Adipose tissue (tissue), 3 donors: ENCODE measurements around the gene CRTAC1. TPM values are rescaled to one million over a fixed set of nuclear protein-coding genes. Genes with fewer than 3 reads are reported as not detected.

Experiments
- H3K27ac ChIP-seq: one replicate; pipeline ENCODE4 v1.5.1; 2013; ENCODE audit warnings: low read depth, low read length
- WGBS, 3 donors: extraction: QIAGEN DNeasy Blood & Tissue Kit; methylation state at CpG; one replicate each; pipeline ENCODE4 v1.1.7; 2013; 5-methylcytosine and 5-hydroxymethylcytosine counted together
- polyA plus RNA-seq, 3 donors: library from polyadenylated mRNA; stranded (reverse); fragments of 200-250 nt; gene quantifications; one replicate each; pipeline ENCODE4 v1.2.3, GENCODE V29; 2013
- donor health status: healthy with polysubstance abuse.
- donor health status: Bipolar disorder and iron deficiency.
- donor health status: healthy.

The CRTAC1 gene
- polyA plus RNA-seq, 3 donors, result 0.34 to 2.9 (median 0.49) TPM

- 40 to 63% (median 44%) methylated on average over 1 of the region's 1 CpG for WGBS, 3 donors
- H3K27ac ChIP-seq, result no peak overlapping the region
Measured at GRCh38 chr10:98035599-98035998, 5.2 kb upstream of the CRTAC1 start.

DNA sequence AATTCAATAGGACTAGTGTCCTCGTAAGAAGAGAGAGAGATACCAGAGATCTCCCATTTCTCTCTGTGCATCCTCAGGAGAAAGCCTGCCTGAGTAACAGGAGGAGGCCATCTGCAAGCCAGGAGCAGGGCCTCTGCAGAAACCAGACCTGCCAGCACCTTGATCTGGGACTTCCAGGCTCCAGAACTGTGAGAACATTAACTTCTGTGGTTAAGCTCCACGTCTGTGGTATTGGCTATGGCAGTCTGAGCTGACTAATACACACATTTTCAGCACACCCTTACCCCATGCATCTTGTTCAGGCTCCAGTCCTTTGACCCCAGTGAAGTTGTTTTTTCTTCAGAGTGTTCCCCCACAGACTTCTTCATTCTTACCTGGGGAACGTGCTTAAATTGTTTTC, 3.1 kb upstream of the CRTAC1 start:
- 39 to 58% (median 44%) methylated on average over 3 of the region's 3 CpGs for WGBS, 3 donors

DNA sequence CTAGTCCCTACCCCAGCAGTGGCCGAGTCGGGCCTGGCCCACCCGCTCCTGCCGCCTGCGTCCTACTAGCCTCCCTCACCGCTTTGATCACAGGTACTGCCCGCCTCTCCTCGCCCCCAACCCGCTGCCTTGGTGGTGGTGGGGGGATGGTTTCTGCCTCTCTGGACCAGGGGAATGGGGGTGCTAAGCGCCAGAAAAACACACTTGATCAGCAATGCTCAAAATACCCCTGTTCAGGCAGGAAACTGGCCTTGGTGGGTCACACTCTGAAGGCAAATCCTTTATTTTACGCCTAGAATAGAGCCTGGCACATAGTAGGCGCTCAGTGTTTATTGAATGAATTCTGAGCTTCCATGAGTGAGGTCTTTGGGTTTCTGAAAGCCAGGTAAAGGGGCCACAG, 1.0 kb upstream of the CRTAC1 start:
- H3K27ac ChIP-seq, result no peak overlapping the region
- 32 to 47% (median 33%) methylated on average over 9 to 12 of the region's 12 CpGs for WGBS, 3 donors

More for the DNA sequence above, 3.1 kb upstream of the CRTAC1 start:
- no peak overlapping the region for H3K27ac ChIP-seq

DNA sequence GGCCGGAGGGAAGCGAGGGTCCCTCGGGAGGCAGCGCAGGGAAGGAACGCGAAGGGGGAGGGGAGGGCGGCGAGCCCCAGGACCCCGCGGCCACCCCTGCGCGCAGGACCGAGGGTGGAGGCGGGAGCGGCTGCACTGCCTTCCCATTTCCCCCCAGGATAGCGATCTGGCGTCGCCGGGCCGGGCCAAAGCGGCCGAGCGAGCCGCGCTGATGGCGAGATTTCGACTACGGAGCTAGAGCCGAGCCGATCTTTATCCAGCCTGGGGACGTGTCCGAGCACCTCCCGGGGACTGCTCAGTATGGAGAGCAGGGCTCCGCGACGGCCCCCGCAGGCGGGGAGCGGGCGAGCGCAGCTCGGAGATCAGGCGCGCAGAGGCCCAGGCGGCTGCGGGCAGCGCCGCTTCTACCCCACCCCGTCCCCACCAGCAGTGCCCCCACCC, 590 bp upstream of the CRTAC1 start:
- WGBS, 3 donors, result 1 to 4% (median 3%) methylated on average over 34 to 48 of the region's 49 CpGs
- H3K27ac ChIP-seq, result no peak overlapping the region

GRCh38 chr10:98029149-98030092, 1.0 kb downstream of the CRTAC1 start:
- WGBS, 3 donors, result 4% methylated on average over 42 to 44 of the region's 44 CpGs
- no peak overlapping the region for H3K27ac ChIP-seq

- no peak overlapping the region for H3K27ac ChIP-seq
- 16 to 26% (median 19%) methylated on average over 11 of the region's 11 CpGs for WGBS, 3 donors
Measured at GRCh38 chr10:98028168-98028770, 2.2 kb downstream of the CRTAC1 start.

- WGBS, 3 donors, result 80 to 82% (median 82%) methylated on average over 4 of the region's 4 CpGs
- no peak overlapping the region for H3K27ac ChIP-seq
Measured at GRCh38 chr10:98023024-98023423, 7.4 kb downstream of the CRTAC1 start.

DNA sequence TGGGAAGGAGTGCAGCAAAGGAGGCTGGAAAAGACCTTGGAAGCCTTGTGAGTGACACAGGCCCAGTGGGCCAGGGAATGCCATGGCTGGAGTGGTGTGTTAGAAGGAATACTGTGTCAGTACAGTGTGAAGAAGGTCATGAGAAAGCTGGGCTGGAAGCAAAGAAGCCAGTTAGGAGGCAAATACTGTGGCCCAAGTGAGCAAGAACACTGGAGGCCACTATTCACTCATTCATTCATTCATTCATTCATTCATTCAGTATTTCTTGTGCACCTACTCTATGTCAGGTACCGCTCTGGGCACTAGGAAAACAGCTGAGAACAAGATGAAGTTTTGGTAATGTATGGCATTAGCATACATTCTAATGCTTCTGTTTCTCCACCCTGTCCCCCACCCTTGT, 9.6 kb downstream of the CRTAC1 start:
- no peak overlapping the region for H3K27ac ChIP-seq
- WGBS, 3 donors, result 93 to 100% (median 95%) methylated on average over 1 of the region's 1 CpG

- 81 to 92% (median 90%) methylated on average over 3 of the region's 3 CpGs for WGBS, 3 donors
- H3K27ac ChIP-seq, result no peak overlapping the region
Measured at GRCh38 chr10:98020254-98020653, 10.2 kb downstream of the CRTAC1 start.

DNA sequence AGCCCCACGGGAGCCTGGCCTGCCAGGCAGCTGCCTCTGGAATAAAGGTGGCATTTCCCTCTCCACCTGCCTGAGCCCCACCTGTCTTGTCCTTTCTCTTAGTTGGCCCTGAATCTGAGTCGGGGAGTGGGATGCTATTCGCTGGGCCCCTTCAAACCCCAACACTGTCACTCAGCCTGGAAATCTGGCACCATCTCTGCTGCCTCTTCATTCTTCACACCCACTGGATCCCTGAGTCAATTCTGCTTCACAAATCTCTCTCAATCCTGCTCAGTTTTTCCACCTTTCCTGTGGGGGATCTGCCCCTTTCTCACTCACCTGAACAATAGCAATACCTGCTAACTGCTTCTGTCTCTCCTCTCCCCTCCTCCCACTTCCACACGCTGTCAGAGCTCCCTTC, 10.6 kb downstream of the CRTAC1 start:
- 55 to 67% (median 61%) methylated on average over 4 of the region's 4 CpGs for WGBS, 3 donors

GRCh38 chr10:98016772-98017475, 13.5 kb downstream of the CRTAC1 start:
- 85 to 92% (median 85%) methylated on average over 10 of the region's 10 CpGs for WGBS, 3 donors
- H3K27ac ChIP-seq, result no peak overlapping the region

More for the DNA sequence above, 10.6 kb downstream of the CRTAC1 start:
- no peak overlapping the region for H3K27ac ChIP-seq

- 85 to 91% (median 89%) methylated on average over 3 of the region's 3 CpGs for WGBS, 3 donors
Measured at GRCh38 chr10:98013776-98014175, 16.6 kb downstream of the CRTAC1 start.

DNA sequence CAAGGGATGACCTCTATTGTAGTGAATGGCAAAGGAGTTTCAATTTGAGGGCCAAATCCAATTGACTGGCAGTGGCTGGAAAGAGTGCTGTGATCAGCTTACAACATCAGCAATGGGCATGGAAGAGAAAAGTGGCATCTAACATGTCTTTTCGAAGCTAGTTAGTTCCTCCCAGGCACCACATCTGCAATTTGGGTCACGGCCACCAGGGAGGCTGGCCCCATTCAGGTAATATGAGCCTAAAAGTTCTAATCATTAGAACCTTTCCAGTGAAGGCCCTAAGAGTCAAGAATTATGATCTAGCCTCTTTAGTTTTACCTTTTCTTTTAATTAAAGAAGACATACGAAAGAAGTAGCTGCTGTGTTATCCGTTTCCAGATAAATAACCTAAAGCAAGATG, 17.3 kb downstream of the CRTAC1 start:
- WGBS, 3 donors, result 70 to 76% (median 75%) methylated on average over 4 of the region's 4 CpGs

More at GRCh38 chr10:98013776-98014175, 16.6 kb downstream of the CRTAC1 start:
- no peak overlapping the region for H3K27ac ChIP-seq

DNA sequence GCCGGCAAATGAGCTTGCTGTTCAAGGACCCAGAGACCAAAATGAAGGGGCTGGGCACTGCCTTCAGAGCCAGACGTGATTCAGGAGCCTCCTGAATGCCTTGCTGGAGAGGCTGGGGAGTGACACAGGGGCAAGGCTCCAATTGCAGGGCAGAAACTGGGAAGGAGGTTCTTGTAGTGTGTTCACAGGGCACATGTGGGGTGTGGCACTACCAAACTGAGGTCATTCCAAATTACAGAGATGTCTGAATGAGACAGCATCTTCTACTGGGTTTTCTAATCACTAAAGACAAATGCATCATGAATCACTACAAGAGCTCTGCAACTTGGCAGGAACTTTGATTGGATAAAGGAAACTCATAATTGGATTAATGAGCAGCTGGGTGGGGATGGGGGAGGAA, 17.8 kb downstream of the CRTAC1 start:
- 33 to 72% (median 52%) methylated on average over 2 of the region's 2 CpGs for WGBS, 3 donors
- H3K27ac ChIP-seq, result no peak overlapping the region

More for the DNA sequence above, 17.3 kb downstream of the CRTAC1 start:
- no peak overlapping the region for H3K27ac ChIP-seq

- WGBS, 3 donors, result 72 to 78% (median 74%) methylated on average over 9 of the region's 9 CpGs
- H3K27ac ChIP-seq, result no peak overlapping the region
Measured at GRCh38 chr10:98010939-98011685, 19.3 kb downstream of the CRTAC1 start.

DNA sequence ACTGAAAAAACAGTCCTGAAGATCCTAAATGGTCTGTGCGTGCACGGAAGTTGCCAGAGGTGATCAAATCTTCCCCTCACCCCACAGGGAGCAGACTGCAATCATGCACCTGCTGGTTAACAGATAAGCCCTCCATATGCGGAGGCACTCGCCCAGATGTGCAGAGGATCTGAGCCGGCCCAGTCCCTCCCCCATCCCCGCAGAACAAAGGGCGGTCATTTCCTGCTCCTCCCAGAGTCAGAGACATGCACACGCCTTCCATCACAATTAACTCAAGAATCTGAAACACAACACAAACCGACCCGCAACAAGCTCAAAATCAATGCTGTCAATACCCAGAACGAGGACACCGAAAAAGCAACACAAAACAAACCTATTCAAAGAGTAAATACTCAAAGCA, 24.2 kb downstream of the CRTAC1 start:
- 5 to 12% (median 11%) methylated on average over 12 of the region's 12 CpGs for WGBS, 3 donors
- H3K27ac ChIP-seq, result no peak overlapping the region

DNA sequence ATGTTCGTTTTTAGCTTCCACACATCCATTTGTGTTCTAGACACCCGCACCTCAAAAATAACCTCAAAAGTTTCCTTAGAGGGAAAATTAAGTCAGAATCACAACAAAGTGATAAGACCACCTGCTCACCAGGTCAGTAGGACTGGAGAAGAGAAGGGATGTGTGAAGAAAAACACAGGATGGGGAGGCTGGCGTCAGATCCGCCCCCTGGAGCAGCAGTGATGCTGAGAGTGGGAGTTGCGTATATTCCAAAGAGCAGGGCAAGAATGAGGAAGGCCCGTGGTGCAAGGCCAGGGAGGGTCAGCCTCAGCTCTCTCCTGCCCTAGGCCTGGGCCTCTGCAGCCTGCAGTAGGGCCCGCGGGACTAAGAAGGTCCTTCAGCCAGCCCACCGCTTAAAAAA, 28.7 kb downstream of the CRTAC1 start:
- H3K27ac ChIP-seq, result no peak overlapping the region
- 76 to 82% (median 82%) methylated on average over 9 of the region's 9 CpGs for WGBS, 3 donors

- H3K27ac ChIP-seq, result no peak overlapping the region
- 88 to 94% (median 93%) methylated on average over 11 of the region's 11 CpGs for whole genome bisulfite sequencing, 3 donors
Measured at GRCh38 chr10:98000346-98000745, 30.1 kb downstream of the CRTAC1 start.
